ENCODE measurements around the gene POLR3GL. TPM values are rescaled to one million over a fixed set of nuclear protein-coding genes. Genes with fewer than 3 reads are reported as not detected.

Gene POLR3GL
- total RNA-seq, 1 experiment from 2014 or later, result 10.6 TPM

DNA sequence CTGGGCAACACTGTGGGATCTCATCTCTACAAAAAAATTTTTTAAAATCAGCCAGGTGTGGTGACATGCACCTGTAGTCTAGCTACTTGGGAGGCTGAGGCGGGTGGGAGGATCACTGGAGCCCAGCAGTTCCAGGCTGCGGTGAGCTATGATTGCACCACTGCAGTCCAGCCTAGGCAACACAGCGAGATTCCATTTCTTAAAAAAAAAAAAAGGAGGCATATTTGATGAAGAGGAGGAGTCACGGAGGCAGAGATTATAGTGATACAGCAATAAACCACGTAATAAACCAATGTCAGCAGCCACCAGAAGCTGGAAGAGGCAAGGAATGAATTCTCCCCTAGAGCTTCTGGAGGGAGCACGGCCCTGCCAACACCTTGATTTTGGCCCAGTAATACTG, 10.6 kb upstream of the POLR3GL start:
- peaks cover 44% of the 10 kb centered on the region for H3K27me3 ChIP-seq (ENCODE audit: insufficient read depth, low read depth)
- no peaks in the 10 kb centered on the region for H3K9me3 ChIP-seq (ENCODE audit: insufficient read depth, low read depth)
- no peaks in the 10 kb centered on the region for H3K9me2 ChIP-seq (ENCODE audit: insufficient read depth)
- H4K20me1 ChIP-seq (ENCODE audit: insufficient read depth), result no peaks in the 10 kb centered on the region
- H3K4me3 ChIP-seq, result no peak overlapping the region
- H2AFZ ChIP-seq, result no peak overlapping the region
- intact Hi-C loops (cut with micrococcal nuclease; ENCODE audit: unreplicated experiment), result no loop called here
- POLR2A ChIA-PET (ENCODE audit: unreplicated experiment), result interaction anchor here (0.6 kb wide), 2 partner anchors 16 to 1828 kb away, joined by 3 to 17 read pairs; no protein-coding TSS in a partner anchor
- CTCF ChIA-PET, result interaction anchor here (0.6 kb wide), 1 partner anchor 9 kb away, joined by 6 read pairs; no protein-coding TSS in a partner anchor
- no peak overlapping the region for H3K27ac ChIP-seq
- no peak overlapping the region for H3K4me2 ChIP-seq
- H3F3A ChIP-seq (ENCODE audit: insufficient read depth, low read depth), result 0 out of 2 replicates have a peak, but pooled peaks cover 7% of the 10 kb centered on the region
- H3K36me3 ChIP-seq (ENCODE audit: low read depth), result no peaks in the 10 kb centered on the region
- H3K79me2 ChIP-seq (ENCODE audit: low read depth), result no peaks in the 10 kb centered on the region
- H3K4me1 ChIP-seq (replicated peaks; ENCODE audit: insufficient read depth), result peaks cover 4% of the 10 kb centered on the region
- DNase-seq, result no peak
- TF ChIP-seq, protein P1, sequence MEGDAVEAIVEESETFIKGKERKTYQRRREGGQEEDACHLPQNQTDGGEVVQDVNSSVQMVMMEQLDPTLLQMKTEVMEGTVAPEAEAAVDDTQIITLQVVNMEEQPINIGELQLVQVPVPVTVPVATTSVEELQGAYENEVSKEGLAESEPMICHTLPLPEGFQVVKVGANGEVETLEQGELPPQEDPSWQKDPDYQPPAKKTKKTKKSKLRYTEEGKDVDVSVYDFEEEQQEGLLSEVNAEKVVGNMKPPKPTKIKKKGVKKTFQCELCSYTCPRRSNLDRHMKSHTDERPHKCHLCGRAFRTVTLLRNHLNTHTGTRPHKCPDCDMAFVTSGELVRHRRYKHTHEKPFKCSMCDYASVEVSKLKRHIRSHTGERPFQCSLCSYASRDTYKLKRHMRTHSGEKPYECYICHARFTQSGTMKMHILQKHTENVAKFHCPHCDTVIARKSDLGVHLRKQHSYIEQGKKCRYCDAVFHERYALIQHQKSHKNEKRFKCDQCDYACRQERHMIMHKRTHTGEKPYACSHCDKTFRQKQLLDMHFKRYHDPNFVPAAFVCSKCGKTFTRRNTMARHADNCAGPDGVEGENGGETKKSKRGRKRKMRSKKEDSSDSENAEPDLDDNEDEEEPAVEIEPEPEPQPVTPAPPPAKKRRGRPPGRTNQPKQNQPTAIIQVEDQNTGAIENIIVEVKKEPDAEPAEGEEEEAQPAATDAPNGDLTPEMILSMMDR (conservative IDR thresholded peaks at IDR 0.05), result no peak
- TF ChIP-seq EZH2 (IDR thresholded peaks at IDR 0.05; ENCODE audit: low read depth), result no peak
- BruUV-seq (replicated peaks), result no TSS peak

DNA sequence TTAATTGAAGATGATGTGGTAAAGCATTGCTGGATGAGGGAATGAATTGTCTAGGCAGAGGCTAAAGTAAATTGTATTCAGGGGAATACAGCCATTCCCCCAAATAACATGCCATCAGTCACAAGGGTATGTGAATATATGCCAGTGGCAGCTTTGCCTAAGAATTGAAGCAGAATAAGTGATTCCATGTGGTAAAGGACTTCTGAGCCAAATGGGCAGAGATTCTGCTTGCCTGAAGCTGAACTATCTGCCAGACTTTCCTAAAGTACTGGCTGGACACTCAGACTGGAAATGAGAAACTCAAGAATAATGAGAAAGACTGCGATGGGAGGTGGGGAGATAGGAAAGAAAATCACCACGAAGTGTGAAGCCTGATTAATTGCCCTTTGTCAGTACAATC, 9.1 kb upstream of the POLR3GL start:
- H3K79me2 ChIP-seq (ENCODE audit: low read depth), result no peaks in the 10 kb centered on the region
- H3K4me3 ChIP-seq, result no peak overlapping the region
- BruUV-seq (replicated peaks), result no TSS peak
- peaks cover 56% of the 10 kb centered on the region for H3K27me3 ChIP-seq (ENCODE audit: insufficient read depth, low read depth)
- 0 out of 2 replicates have a peak, but pooled peaks cover 7% of the 10 kb centered on the region for H3F3A ChIP-seq (ENCODE audit: insufficient read depth, low read depth)
- peaks cover 4% of the 10 kb centered on the region for H3K4me1 ChIP-seq (replicated peaks; ENCODE audit: insufficient read depth)
- H4K20me1 ChIP-seq (ENCODE audit: insufficient read depth), result no peaks in the 10 kb centered on the region
- H3K36me3 ChIP-seq (ENCODE audit: low read depth), result no peaks in the 10 kb centered on the region
- intact Hi-C loops (cut with micrococcal nuclease; ENCODE audit: unreplicated experiment), result no loop called here
- H3K27ac ChIP-seq, result no peak overlapping the region
- no peak for TF ChIP-seq EZH2 (IDR thresholded peaks at IDR 0.05; ENCODE audit: low read depth)
- TF ChIP-seq, protein P1 (conservative IDR thresholded peaks at IDR 0.05), result no peak
- no peaks in the 10 kb centered on the region for H3K9me2 ChIP-seq (ENCODE audit: insufficient read depth)
- H2AFZ ChIP-seq, result no peak overlapping the region
- no peaks in the 10 kb centered on the region for H3K9me3 ChIP-seq (ENCODE audit: insufficient read depth, low read depth)
- no peak overlapping the region for H3K4me2 ChIP-seq
- ChIA-PET CTCF (no interaction called here), POLR2A (ENCODE audit: unreplicated experiment) (no interaction called here)
- no peak for DNase-seq

DNA sequence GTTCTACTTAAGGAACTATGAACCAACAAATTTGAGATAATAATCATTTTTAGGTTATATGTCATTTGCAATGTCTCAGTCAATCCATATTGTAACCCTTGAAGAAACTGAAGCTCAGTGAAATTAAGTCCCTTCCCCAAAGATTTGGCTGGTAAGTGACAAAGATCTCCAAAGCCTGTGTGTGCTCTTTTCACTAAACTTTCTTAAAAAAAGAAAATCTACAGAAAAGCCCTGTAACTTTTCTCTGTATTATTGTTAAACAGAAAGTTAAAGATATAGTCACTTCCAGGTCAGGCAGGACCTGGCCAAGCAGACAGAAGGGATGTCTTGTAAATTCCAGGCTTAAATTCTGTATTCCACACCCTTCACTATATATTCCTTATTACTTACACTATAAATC, 8.1 kb upstream of the POLR3GL start:
- Histone ChIP-seq H3K36me3 (ENCODE audit: low read depth) (no peaks in the 10 kb centered on the region), H3K4me3 (no peak overlapping the region), H3K4me2 (no peak overlapping the region), H3K79me2 (ENCODE audit: low read depth) (no peaks in the 10 kb centered on the region), H3K27ac (no peak overlapping the region), H3K27me3 (ENCODE audit: insufficient read depth, low read depth) (peaks cover 56% of the 10 kb centered on the region), H3K9me2 (ENCODE audit: insufficient read depth) (no peaks in the 10 kb centered on the region), H3F3A (ENCODE audit: insufficient read depth, low read depth) (0 out of 2 replicates have a peak, but pooled peaks cover 7% of the 10 kb centered on the region), H2AFZ (no peak overlapping the region), H3K9me3 (ENCODE audit: insufficient read depth, low read depth) (no peaks in the 10 kb centered on the region), H3K4me1 (replicated peaks; ENCODE audit: insufficient read depth) (peaks cover 4% of the 10 kb centered on the region), H4K20me1 (ENCODE audit: insufficient read depth) (no peaks in the 10 kb centered on the region)
- ChIA-PET CTCF (no interaction called here), POLR2A (ENCODE audit: unreplicated experiment) (no interaction called here)
- intact Hi-C loops (cut with micrococcal nuclease; ENCODE audit: unreplicated experiment), result no loop called here
- no TSS peak for BruUV-seq (replicated peaks)
- TF ChIP-seq, protein P1 (conservative IDR thresholded peaks at IDR 0.05), result no peak
- TF ChIP-seq EZH2 (IDR thresholded peaks at IDR 0.05; ENCODE audit: low read depth), result no peak
- no peak for DNase-seq

Measured in PC-9 (cell line).